ENCODE results near the gene SH3TC1. TPM values are rescaled to one million over a fixed set of nuclear protein-coding genes. Genes with fewer than 3 reads are reported as not detected.

SH3TC1 gene
- 16.5 TPM for total RNA-seq

DNA sequence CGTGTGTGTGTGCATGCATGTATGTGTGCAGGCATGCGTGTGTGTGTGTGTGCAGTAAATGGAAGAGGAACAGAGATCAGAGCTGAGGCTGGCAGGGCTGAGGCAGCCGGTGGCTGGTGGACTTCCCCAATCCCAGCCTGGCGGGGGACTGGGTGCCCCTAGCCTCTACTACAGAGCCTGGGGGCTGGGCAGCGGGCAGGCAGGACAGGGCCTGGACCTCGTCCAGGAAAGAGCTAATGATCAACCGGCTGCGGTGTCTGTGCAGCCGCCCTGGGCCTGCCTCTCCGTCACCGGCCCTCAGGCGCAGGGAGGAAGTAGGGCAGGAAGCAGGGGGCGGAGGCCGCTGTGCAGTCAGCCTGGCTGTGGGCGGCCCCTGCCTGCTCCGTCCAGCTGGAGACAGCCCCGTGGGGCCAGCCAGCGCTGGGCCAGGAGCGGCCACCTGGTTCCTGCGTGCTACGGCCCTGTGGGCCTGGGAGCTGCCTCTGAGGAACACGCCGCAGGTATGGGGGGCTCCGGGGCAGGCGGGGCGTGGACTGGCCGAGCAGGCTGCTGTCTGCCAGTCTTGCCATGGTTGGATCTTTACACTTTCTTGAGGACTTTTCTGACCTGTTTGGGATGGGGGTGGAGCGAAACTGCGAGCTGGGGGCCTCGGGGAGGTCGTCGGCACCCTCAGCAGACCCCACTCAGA is at the start of gene SH3TC1:
TSS of gene SH3TC1 (plus strand) at position 385 of the 688 bp plus-strand sequence. CDS start 5,905 bp downstream, outside the sequence.
- DNase-seq: peak; percentile 47

- DNase-seq: no peak
Observed at GRCh38 chr4:8149664-8150063, 49.4 kb upstream of the SH3TC1 start.

DNA sequence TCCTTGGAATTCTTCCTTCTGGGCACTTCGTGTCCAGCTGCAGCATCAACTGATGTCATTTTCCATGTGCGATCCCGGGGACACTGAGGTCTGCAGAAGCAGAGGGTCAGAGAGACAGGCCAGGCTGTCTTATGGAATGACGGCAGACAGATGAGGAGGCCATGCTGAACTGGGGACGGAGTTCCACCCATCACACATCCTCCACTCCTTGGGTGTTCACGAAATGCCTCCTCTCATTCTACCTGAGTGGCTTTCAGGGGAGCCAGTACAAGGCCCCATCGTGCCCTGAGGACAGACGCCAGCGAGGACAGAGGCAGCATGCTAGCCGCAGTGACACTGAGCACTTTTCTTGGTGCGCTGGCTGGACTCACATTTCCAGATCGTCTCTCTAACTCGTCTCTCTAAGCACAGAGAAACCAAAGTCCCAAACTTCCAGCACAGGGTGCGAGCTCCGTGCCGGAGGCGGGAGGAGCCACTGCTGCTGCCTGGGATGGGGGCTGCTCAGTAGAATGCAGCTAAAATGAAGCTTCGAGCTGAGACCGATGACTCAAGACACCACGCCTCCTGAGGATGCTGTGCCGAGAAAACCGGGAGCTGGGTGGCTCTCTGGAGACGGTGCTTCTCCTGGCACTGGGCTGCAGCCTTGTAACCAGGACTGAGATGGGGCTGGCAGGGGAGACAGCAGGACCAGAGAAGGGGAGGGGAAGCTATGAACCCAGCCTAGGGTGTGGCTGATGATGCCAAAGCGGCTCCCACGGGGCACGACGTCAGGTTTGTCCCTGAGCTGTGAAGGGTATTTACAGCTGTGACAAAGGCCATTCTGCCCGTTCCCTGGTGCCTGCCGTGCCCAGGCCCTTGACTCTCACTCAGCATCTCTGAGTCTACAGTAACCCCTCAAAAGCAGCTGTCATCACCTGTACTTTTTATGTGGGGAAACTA is 48.7 kb upstream of the SH3TC1 start:
- no peak for DNase-seq

GRCh38 chr4:8151165-8151650 is 47.9 kb upstream of the SH3TC1 start:
- DNase-seq: no peak

GRCh38 chr4:8152090-8152864 is 46.8 kb upstream of the SH3TC1 start:
- no peak for DNase-seq

GRCh38 chr4:8152865-8153257 is 46.2 kb upstream of the SH3TC1 start:
- no peak for DNase-seq

DNA sequence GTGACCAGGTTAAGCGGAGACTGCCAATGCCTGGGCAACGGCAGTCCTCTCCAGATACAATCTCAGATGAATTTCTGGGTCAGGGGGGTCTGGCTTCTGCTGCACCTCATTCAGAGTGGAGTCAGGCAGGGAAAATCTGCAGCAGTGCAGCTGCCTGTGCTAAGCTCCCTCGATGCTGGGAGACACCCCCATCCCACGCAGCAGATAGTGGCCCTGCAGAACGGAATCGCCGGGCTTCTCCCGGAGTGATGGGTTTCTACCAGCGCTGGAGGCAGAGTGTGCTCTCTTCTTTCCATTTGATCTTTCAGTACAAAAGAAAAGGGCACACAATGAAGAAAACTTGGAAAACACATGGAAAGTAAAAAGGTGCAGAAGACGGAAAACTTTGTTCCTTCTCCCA is 45.6 kb upstream of the SH3TC1 start:
- no peak for DNase-seq

GRCh38 chr4:8155048-8155447 is 44.0 kb upstream of the SH3TC1 start:
- no peak for DNase-seq

GRCh38 chr4:8155660-8156421 is 43.2 kb upstream of the SH3TC1 start:
- no peak for DNase-seq

DNA sequence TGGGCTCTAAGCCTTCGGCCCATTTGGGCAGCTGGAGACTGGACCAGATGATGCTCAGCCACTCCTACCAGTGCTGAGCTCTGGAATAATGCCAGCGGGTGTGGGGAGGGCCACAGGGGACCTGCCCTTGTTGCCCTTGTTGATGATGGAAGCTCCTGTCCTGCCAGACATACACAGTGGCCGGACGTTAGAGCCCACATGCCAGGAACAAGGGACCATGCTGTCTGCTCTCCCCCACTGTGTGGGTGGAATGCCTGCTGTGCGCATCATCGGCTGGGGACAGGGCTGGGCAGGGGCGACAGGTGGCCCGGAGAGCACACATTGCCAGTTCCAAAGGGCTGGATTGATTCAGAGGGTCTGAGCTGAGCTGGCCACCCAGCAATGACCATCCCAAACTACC is 42.5 kb upstream of the SH3TC1 start:
- DNase-seq: no peak

- no peak for DNase-seq
Observed at GRCh38 chr4:8157496-8157895, 41.6 kb upstream of the SH3TC1 start.

GRCh38 chr4:8157944-8158709 is 41.0 kb upstream of the SH3TC1 start:
- DNase-seq: no peak

DNA sequence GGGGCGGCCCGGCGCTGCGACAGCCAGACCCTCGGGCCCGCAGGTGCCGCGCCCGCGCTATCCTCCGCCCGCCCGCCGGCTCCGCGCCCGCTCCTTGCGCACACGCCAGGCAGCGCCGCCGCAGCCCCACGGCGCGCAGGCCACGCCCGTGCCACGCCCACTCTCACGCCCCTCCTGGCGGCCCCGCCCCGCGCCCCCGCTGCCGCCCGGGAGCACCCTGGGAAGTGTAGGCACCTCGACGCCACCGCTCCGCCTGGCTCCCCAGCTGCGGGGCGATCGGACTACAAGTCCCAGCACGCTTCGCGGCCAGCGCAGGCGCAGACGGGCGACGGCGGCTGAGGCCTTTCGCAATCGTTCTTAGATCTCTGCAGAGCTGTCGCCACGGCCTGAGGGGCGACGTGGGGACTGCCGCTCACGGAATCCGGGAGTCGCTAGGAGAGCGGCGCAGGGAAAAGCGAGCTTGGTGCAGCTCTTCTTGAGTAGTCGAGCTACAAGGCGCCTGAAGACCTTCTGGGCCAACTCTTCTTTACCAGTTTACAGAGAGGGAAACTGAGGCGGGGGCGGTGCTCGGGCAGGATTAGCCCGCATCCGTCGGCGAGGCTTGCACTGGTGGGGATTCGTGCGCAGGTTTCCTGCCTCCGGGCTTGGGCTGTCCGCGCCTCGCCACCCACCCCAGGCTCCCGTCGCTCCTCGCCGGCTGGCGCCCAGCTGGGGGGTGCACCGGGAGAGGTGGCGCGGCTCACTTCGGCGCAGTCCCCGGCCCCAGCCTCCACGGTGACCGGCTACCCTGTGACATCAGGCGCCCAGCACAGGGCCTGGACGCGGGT is 40.2 kb upstream of the SH3TC1 start, which contains the start of gene ABLIM2:
TSS of gene ABLIM2 (minus strand) at position 104 of the 827 bp plus-strand sequence. CDS start 124 bp downstream, outside the sequence.
- peak; percentile 97 for DNase-seq

GRCh38 chr4:8159537-8160232 is 39.4 kb upstream of the SH3TC1 start:
- no peak for DNase-seq

DNA sequence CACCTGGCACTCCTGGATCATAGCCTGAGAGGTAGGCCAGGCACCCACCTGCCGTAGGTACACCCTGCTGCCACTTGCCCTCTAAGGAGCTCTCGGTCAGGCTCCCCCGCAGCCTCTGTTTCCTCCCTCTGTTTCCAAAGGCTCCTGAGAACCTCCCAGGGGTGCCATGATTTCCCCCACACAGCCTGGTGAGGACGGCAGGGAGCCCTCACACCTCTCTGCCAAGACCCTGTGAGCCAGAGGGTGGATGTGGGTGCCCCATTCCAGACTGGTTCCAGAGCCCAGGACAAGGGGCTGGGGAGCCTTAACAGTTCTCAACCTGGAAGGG is 38.9 kb upstream of the SH3TC1 start:
- no peak for DNase-seq

DNA sequence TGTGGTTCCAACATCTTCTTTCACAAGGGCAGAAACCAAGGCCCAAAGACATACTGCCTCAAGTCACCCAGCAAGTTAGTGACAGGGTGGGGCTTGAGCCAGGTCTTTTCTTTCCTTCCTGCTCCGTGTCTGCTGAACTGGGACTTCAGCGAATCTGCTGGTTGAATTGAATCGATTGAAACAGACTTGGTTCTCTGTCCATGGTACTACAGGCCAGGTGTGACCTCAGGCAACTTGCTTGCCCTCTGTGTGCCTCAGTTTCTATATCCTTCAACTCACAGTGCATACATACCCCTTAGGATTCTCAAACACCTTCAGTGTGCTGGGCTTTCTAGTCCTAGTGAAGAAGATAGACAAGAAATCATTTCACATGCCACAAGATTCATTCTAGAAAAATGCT is 38.5 kb upstream of the SH3TC1 start:
- DNase-seq: no peak

DNA sequence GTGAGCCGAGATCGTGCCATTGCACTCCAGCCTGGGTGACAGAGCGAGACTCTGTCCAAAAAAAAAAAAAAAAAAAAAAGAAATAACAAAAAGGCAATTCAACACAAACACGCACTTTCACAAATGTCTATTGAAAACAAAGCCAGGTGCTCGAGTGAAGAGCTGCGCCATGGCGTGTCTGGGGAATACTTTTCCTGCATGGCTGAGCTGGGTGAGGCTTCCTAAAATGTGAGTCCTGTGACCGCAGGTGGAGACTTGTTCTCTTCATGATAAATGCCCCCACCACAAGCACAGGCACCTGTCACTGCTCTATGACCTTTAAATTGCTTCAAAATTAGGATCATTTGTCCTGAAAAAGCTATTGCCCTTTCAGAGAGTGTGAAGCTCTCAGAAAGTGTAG is 36.5 kb upstream of the SH3TC1 start:
- no peak for DNase-seq

DNA sequence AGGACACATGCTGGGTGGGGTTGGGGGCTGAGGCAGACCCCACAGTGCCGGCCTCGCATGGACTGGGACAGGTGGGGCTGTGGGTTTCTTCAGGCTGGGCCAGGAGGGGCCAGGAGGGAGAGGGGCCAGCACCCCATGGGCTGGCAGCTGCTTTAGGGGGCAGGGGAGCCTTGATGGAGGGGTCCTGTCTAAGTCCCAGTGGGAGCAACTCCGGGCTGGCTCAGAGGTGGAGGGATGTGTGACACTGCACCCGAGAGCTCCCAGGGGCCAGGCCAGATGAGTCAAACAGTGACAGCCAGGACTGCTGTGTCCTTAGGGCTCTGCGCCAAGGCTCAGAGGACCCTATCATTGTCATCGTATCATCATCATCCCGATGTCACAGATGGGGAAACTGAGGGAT is 36.1 kb upstream of the SH3TC1 start:
- DNase-seq: no peak

- DNase-seq: no peak
Observed at GRCh38 chr4:8163436-8164193, 35.5 kb upstream of the SH3TC1 start.

Measured in skin of body (tissue), 2 donors.